ENCODE results near the gene B9D2. TPM values are rescaled to one million over a fixed set of nuclear protein-coding genes. Genes with fewer than 3 reads are reported as not detected.
"Not testable (repeated sequence)": the region's sequence is repeated elsewhere in the genome, so short reads cannot be mapped to it uniquely, and the experiment has no call there.

Gene B9D2
- polyA plus RNA-seq, 1 of the 3 experiments (the other 2 are of a cell fraction): 13.3 TPM

- Histone ChIP-seq H3K9me3 (no peaks in the 10 kb centered on the region), H3K9ac (no peak overlapping the region), H3K4me3 (ENCODE audit: low read depth in 2 of 2, low read length in 1 of 2) (no peak overlapping the region), H3K36me3 (replicated peaks in 1 of 2; ENCODE audit: control insufficient read depth in 1 of 2, insufficient read depth in 2 of 2, low read length in 1 of 2) (peaks cover 3 to 24% of the 10 kb centered on the region in 2 experiments), H2AFZ (ENCODE audit: low read depth) (no peak overlapping the region), H4K20me1 (ENCODE audit: insufficient read depth) (no peaks in the 10 kb centered on the region), H3K4me2 (no peak overlapping the region), H3K9me2 (no peaks in the 10 kb centered on the region), H3F3A (replicated peaks; ENCODE audit: insufficient read depth) (no peaks in the 10 kb centered on the region), H3K79me2 (ENCODE audit: insufficient read depth) (no peaks in the 10 kb centered on the region), H3K4me1 (ENCODE audit: control insufficient read depth in 1 of 2, insufficient read depth in 2 of 2, low read depth in 1 of 2, low read length in 1 of 2) (no peaks in the 10 kb centered on the region), H3K27ac (ENCODE audit: low read depth in 2 of 2, low read length in 1 of 2) (no peak overlapping the region), H3K27me3 (ENCODE audit: insufficient read depth) (no peaks in the 10 kb centered on the region)
- no peak for DNase-seq
- TF ChIP-seq TCF12 (IDR thresholded peaks at IDR 0.05) (no peak), CHD2 (IDR thresholded peaks at IDR 0.05; ENCODE audit: low read length, partially characterized antibody) (no peak), SIN3A (IDR thresholded peaks at IDR 0.05; ENCODE audit: borderline replicate concordance, low read depth, low read length) (no peak), EZH2phosphoT487 (IDR thresholded peaks at IDR 0.05; ENCODE audit: borderline replicate concordance, low read depth) (no peak), POLR2AphosphoS5 (IDR thresholded peaks at IDR 0.05; ENCODE audit: low read depth, low read length) (no peak), RAD21 (IDR thresholded peaks at IDR 0.05; ENCODE audit: low read length) (no peak), TAF1 (IDR thresholded peaks at IDR 0.05; ENCODE audit: borderline replicate concordance, low read depth, low read length) (no peak)
- TF ChIP-seq, protein P1, sequence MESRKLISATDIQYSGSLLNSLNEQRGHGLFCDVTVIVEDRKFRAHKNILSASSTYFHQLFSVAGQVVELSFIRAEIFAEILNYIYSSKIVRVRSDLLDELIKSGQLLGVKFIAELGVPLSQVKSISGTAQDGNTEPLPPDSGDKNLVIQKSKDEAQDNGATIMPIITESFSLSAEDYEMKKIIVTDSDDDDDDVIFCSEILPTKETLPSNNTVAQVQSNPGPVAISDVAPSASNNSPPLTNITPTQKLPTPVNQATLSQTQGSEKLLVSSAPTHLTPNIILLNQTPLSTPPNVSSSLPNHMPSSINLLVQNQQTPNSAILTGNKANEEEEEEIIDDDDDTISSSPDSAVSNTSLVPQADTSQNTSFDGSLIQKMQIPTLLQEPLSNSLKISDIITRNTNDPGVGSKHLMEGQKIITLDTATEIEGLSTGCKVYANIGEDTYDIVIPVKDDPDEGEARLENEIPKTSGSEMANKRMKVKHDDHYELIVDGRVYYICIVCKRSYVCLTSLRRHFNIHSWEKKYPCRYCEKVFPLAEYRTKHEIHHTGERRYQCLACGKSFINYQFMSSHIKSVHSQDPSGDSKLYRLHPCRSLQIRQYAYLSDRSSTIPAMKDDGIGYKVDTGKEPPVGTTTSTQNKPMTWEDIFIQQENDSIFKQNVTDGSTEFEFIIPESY (IDR thresholded peaks at IDR 0.05; ENCODE audit: borderline replicate concordance, low read depth): no peak
- TF ChIP-seq, protein P2, sequence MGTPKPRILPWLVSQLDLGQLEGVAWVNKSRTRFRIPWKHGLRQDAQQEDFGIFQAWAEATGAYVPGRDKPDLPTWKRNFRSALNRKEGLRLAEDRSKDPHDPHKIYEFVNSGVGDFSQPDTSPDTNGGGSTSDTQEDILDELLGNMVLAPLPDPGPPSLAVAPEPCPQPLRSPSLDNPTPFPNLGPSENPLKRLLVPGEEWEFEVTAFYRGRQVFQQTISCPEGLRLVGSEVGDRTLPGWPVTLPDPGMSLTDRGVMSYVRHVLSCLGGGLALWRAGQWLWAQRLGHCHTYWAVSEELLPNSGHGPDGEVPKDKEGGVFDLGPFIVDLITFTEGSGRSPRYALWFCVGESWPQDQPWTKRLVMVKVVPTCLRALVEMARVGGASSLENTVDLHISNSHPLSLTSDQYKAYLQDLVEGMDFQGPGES (IDR thresholded peaks at IDR 0.05; ENCODE audit: low read depth, low read length): no peak
- TF ChIP-seq, protein P3, sequence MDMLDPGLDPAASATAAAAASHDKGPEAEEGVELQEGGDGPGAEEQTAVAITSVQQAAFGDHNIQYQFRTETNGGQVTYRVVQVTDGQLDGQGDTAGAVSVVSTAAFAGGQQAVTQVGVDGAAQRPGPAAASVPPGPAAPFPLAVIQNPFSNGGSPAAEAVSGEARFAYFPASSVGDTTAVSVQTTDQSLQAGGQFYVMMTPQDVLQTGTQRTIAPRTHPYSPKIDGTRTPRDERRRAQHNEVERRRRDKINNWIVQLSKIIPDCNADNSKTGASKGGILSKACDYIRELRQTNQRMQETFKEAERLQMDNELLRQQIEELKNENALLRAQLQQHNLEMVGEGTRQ (IDR thresholded peaks at IDR 0.05; ENCODE audit: borderline replicate concordance, low read depth, low read length): no peak
- POLR2A ChIA-PET: no interaction called here
- CTCF ChIA-PET: no interaction called here
- 89% methylated on average over 12 of the region's 13 CpGs for WGBS (ENCODE audit: low lambda C conversion rate)
These were observed 22.5 kb upstream of the B9D2 start for GRCh38 chr19:41386442-41386841.

DNA sequence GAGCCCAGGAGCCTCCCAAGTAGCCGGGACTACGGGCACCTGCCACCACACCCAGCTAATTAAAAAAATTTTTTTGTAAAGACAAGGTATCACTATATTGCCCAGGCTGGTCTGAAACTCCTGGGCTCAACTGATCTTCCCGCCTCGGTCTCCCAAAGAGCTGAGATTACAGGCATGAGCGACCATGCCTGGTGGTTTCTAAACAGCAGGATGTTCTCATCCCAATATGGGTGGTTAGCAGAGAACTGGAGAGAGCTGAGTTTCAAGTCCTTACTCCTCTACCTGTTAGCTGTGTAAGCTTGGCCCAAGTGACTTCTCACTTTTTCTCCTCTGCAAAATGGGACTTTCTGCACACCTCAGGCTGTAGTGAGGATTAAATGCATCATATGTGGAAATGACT lies 20.4 kb upstream of the B9D2 start:
- no peaks in the 10 kb centered on the region for H3K4me1 ChIP-seq (ENCODE audit: control insufficient read depth in 1 of 2, insufficient read depth in 2 of 2, low read depth in 1 of 2, low read length in 1 of 2)
- POLR2A ChIA-PET: no interaction called here
- no peaks in the 10 kb centered on the region for H3K27me3 ChIP-seq (ENCODE audit: insufficient read depth)
- H3F3A ChIP-seq (replicated peaks; ENCODE audit: insufficient read depth): peaks cover 15% of the 10 kb centered on the region
- peaks cover 0 to 10% of the 10 kb centered on the region in 2 experiments for H3K36me3 ChIP-seq (replicated peaks in 1 of 2; ENCODE audit: control insufficient read depth in 1 of 2, insufficient read depth in 2 of 2, low read length in 1 of 2)
- DNase-seq: no peak
- no peaks in the 10 kb centered on the region for H4K20me1 ChIP-seq (ENCODE audit: insufficient read depth)
- H3K9me2 ChIP-seq: no peaks in the 10 kb centered on the region
- WGBS (ENCODE audit: low lambda C conversion rate): 96% methylated on average over 5 of the region's 5 CpGs
- no peak overlapping the region for H3K4me3 ChIP-seq (ENCODE audit: low read depth in 2 of 2, low read length in 1 of 2)
- H3K9me3 ChIP-seq: no peaks in the 10 kb centered on the region
- H3K79me2 ChIP-seq (ENCODE audit: insufficient read depth): no peaks in the 10 kb centered on the region
- no peak overlapping the region for H3K9ac ChIP-seq
- TF ChIP-seq EZH2phosphoT487 (IDR thresholded peaks at IDR 0.05; ENCODE audit: borderline replicate concordance, low read depth) (no peak), RFX5 (IDR thresholded peaks at IDR 0.05; ENCODE audit: low read length) (no peak), TCF12 (IDR thresholded peaks at IDR 0.05) (no peak), SIN3A (IDR thresholded peaks at IDR 0.05; ENCODE audit: borderline replicate concordance, low read depth, low read length) (no peak), NFIC (IDR thresholded peaks at IDR 0.05; ENCODE audit: borderline replicate concordance) (no peak), FOXJ3 (CRISPR knock-in tag; IDR thresholded peaks at IDR 0.05) (no peak), TEAD4 (IDR thresholded peaks at IDR 0.05; ENCODE audit: borderline replicate concordance, insufficient read depth) (no peak), MEF2A (IDR thresholded peaks at IDR 0.05; ENCODE audit: borderline replicate concordance, low read depth) (no peak), GABPA (IDR thresholded peaks at IDR 0.05; ENCODE audit: low read depth) (no peak)
- no peak overlapping the region for H3K4me2 ChIP-seq
- no peak overlapping the region for H3K27ac ChIP-seq (ENCODE audit: low read depth in 2 of 2, low read length in 1 of 2)
- H2AFZ ChIP-seq (ENCODE audit: low read depth): no peak overlapping the region
- CTCF ChIA-PET: interaction anchor here (0.7 kb wide), 1 partner anchor 1576 kb away, joined by 3 read pairs; no protein-coding TSS in a partner anchor

GRCh38 chr19:41381536-41381935 lies 17.6 kb upstream of the B9D2 start:
- H3K36me3 ChIP-seq (replicated peaks in 1 of 2; ENCODE audit: control insufficient read depth in 1 of 2, insufficient read depth in 2 of 2, low read length in 1 of 2); H4K20me1 ChIP-seq (ENCODE audit: insufficient read depth); H3K4me1 ChIP-seq (ENCODE audit: control insufficient read depth in 1 of 2, insufficient read depth in 2 of 2, low read depth in 1 of 2, low read length in 1 of 2); H3K9me2 ChIP-seq; DNase-seq; H3K9ac ChIP-seq; CTCF ChIA-PET; H3K4me2 ChIP-seq; H3K4me3 ChIP-seq (ENCODE audit: low read depth in 2 of 2, low read length in 1 of 2); H2AFZ ChIP-seq (ENCODE audit: low read depth); H3K27me3 ChIP-seq (ENCODE audit: insufficient read depth); H3K79me2 ChIP-seq (ENCODE audit: insufficient read depth); H3K27ac ChIP-seq (ENCODE audit: low read depth in 2 of 2, low read length in 1 of 2); H3K9me3 ChIP-seq: not testable (repeated sequence)
- H3F3A ChIP-seq (replicated peaks; ENCODE audit: insufficient read depth): peaks cover 20% of the 10 kb centered on the region
- POLR2A ChIA-PET: interaction anchor here (0.6 kb wide), 1 partner anchor 12 kb away, joined by 3 read pairs; no protein-coding TSS in a partner anchor
- WGBS (ENCODE audit: low lambda C conversion rate): 94% methylated on average over 8 of the region's 8 CpGs

Data from SK-N-SH (cell line).